HCT116 (cell line): Measurements from ENCODE around the gene ENTHD1. TPM values are rescaled to one million over a fixed set of nuclear protein-coding genes. Genes with fewer than 3 reads are reported as not detected.

ENCODE experiments used
- ATAC-seq: fragments of 200-7000 bp; cut with Tn5 transposase; 2 replicates; pipeline ENCODE4 v1.9.1; 2020; ENCODE audit warnings: mild to moderate bottlenecking, moderate library complexity
- BruUV-seq: library from RNA; stranded (reverse); fragments of 400-500 nt; replicated peaks from 2 replicates; lab custom pipeline; 2021; lab: Mats Ljungman, UMichigan
- CTCF ChIA-PET: fragments of 300-600 bp; sonication (Branson Sonifier 250); formaldehyde crosslinking; loops from one replicate; lab custom pipeline; 2021; ENCODE audit warnings: antibody characterized with exemption; lab: Charles Lee
- POLR2A ChIA-PET: fragments of 300-600, 350-600 bp; sonication (Branson Sonifier 250); formaldehyde crosslinking; loops from one replicate; lab custom pipeline; 2021; ENCODE audit warnings: antibody characterized with exemption; lab: Charles Lee
- RAD21 ChIA-PET, 2 experiments: fragments of 300-600 bp; sonication (Branson Sonifier 250); formaldehyde crosslinking; loops; one replicate each; lab custom pipeline; 2023; ENCODE audit warnings: low total read pairs in 2 of 2; ENCODE audit not compliant: uncharacterized antibody in 2 of 2, unreplicated experiment in 2 of 2, low non-redundant PET in 1 of 2; lab: Charles Lee
- DNase-seq: peaks from one replicate; pipeline ENCODE4 v3.0.0-alpha.2; 2010; ENCODE audit warnings: low read depth, low spot score
- H2AFZ ChIP-seq: fragments of 200-600 bp; shearing (Covaris generic), sonication (generic); 2 replicates; pipeline ENCODE4 v1.6.1; 2017; ENCODE audit warnings: low read depth, mixed run types, mixed read lengths, antibody characterized with exemption, low read length; ENCODE audit not compliant: poor library complexity, severe bottlenecking
- H3K27ac ChIP-seq: 2 replicates; pipeline ENCODE4 v1.5.1; 2012; ENCODE audit warnings: low read depth, low read length
- H3K27me3 ChIP-seq: fragments of 200-600 bp; sonication (generic); 2 replicates; pipeline ENCODE4 v1.6.1; 2016; ENCODE audit warnings: mixed run types, low read length, mixed read lengths; ENCODE audit not compliant: insufficient read depth
- H3K36me3 ChIP-seq, 2 experiments: fragments of 200-500 bp in 1 of 2; fragments of 200-600 bp in 1 of 2; sonication (Bioruptor generic) in 1 of 2; sonication (generic) in 1 of 2; 2 replicates each; pipeline versions ENCODE4 v1.5.1 to v1.6.1; 2014 to 2016; ENCODE audit warnings: low read length in 2 of 2, inconsistent platforms in 1 of 2, mixed read lengths in 1 of 2, mixed run types in 1 of 2; ENCODE audit not compliant: insufficient read depth in 2 of 2, control insufficient read depth in 1 of 2
- H3K4me1 ChIP-seq, 2 experiments: fragments of 200-600 bp in 1 of 2; sonication (generic) in 1 of 2; 2 replicates each; pipeline versions ENCODE4 v1.5.1 to v1.6.1; 2012 to 2017; ENCODE audit warnings: low read length in 2 of 2, inconsistent platforms in 1 of 2, mild to moderate bottlenecking in 1 of 2, mixed read lengths in 1 of 2, mixed run types in 1 of 2, moderate library complexity in 1 of 2; ENCODE audit not compliant: insufficient read depth in 2 of 2, control insufficient read depth in 1 of 2
- H3K4me2 ChIP-seq: fragments of 200-600 bp; sonication (generic); 2 replicates; pipeline ENCODE4 v1.6.1; 2017; ENCODE audit warnings: mixed run types, low read length, mixed read lengths
- H3K4me3 ChIP-seq, 2 experiments: fragments of 200-600 bp in 1 of 2; sonication (generic) in 1 of 2; replicated peaks in 1 of 2; 2 replicates each; pipeline ENCODE4 v1.5.1; 2011 to 2016; ENCODE audit warnings: low read length in 2 of 2, control low read depth in 1 of 2, low read depth in 1 of 2, mild to moderate bottlenecking in 1 of 2, mixed read lengths in 1 of 2, mixed run types in 1 of 2
- H3K79me2 ChIP-seq: fragments of 200-600 bp; sonication (generic); 2 replicates; pipeline ENCODE4 v1.6.1; 2017; ENCODE audit warnings: mild to moderate bottlenecking, mixed run types, low read length, moderate library complexity, mixed read lengths; ENCODE audit not compliant: insufficient read depth
- H3K9ac ChIP-seq: fragments of 200-600 bp; sonication (generic); 2 replicates; pipeline ENCODE4 v1.6.1; 2016; ENCODE audit warnings: low read length, mixed read lengths
- H3K9me2 ChIP-seq: fragments of 200-600 bp; sonication (generic), shearing (Covaris generic); 2 replicates; pipeline ENCODE4 v1.6.1; 2017; ENCODE audit warnings: mixed run types, mild to moderate bottlenecking, moderate library complexity; ENCODE audit not compliant: insufficient read depth
- H3K9me3 ChIP-seq, 2 experiments: fragments of 200-500 bp in 1 of 2; fragments of 200-600 bp in 1 of 2; sonication (Bioruptor generic) in 1 of 2; sonication (generic) in 1 of 2; 2 replicates each; pipeline ENCODE4 v1.6.1; 2014 to 2017; ENCODE audit warnings: low read length in 2 of 2, mixed read lengths in 2 of 2, inconsistent platforms in 1 of 2, low read depth in 1 of 2, mild to moderate bottlenecking in 1 of 2, mixed run types in 1 of 2, moderate library complexity in 1 of 2; ENCODE audit not compliant: control insufficient read depth in 1 of 2, insufficient read depth in 1 of 2
- H4K20me1 ChIP-seq: fragments of 200-600 bp; sonication (generic), shearing (Covaris generic); 2 replicates; pipeline ENCODE4 v1.6.1; 2017; ENCODE audit warnings: mixed run types, mild to moderate bottlenecking, moderate library complexity; ENCODE audit not compliant: insufficient read depth
- CEBPB ChIP-seq: IDR thresholded peaks from 2 replicates; pipeline ENCODE4 v1.6.1; 2012; ENCODE audit warnings: low read depth
- SRF ChIP-seq: IDR thresholded peaks from 2 replicates; pipeline ENCODE4 v1.6.1; 2012; ENCODE audit warnings: low read depth
- YY1 ChIP-seq: IDR thresholded peaks from 2 replicates; pipeline ENCODE4 v1.6.1; 2011; ENCODE audit warnings: low read length, low read depth, moderate library complexity, mild to moderate bottlenecking; ENCODE audit not compliant: insufficient replicate concordance; ENCODE audit errors: extremely low read depth
- intact Hi-C: fragments of 100-400 bp; cut with micrococcal nuclease; formaldehyde crosslinking; loops from 2 replicates; pipeline ENCODE4 v1.10.0; 2022
- total RNA-seq: library from RNA; stranded (reverse); gene quantifications from one replicate; pipeline ENCODE4 v1.2.1, GENCODE V29; 2021; ENCODE audit not compliant: unreplicated experiment
- TF ChIP-seq, protein P1 (sequence below): IDR thresholded peaks from 2 replicates; pipeline ENCODE4 v1.6.1; 2012; ENCODE audit warnings: low read depth
- TF ChIP-seq, protein P2 (sequence below): IDR thresholded peaks from 2 replicates; pipeline ENCODE4 v1.6.1; 2012

The ENTHD1 gene
- total RNA-seq, 1 experiment from 2014 or later = not detected

DNA sequence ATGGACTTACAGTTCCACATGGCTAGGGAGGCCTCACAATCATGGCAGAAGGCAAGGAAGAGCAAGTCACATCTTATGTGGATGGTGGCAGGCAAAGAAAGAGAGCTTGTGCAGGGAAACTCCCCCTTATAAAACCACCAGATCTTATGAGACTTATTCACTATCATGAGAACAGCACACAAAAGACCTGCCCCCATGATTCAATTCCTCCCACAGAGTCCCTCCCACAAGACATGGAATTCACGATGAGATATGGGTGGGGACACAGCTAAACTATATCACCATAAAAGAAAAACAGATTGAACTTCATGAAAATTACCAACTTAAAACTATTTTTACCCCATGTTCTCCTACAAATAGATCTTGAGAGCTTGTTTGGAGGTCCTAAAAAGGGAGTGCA lies 19.6 kb downstream of the ENTHD1 start:
- RAD21 ChIA-PET = no interaction called here
- no peak overlapping the region for H2AFZ ChIP-seq

More for the DNA sequence above, 19.6 kb downstream of the ENTHD1 start:
- Histone ChIP-seq H3K9me3 (no peaks in the 10 kb centered on the region), H3K27ac (no peak overlapping the region), H4K20me1 (no peaks in the 10 kb centered on the region; the same call in 1 of the 2 replicates), H3K27me3 (peaks cover 50% of the 10 kb centered on the region), H3K36me3 (no peaks in the 10 kb centered on the region), H3K4me3 (no peak overlapping the region), H3K9me2 (no peaks in the 10 kb centered on the region), H3K4me2 (no peak overlapping the region), H3K79me2 (no peaks in the 10 kb centered on the region), H3K4me1 (no peaks in the 10 kb centered on the region), H3K9ac (no peak overlapping the region)
- ChIA-PET CTCF (no interaction called here), POLR2A (no interaction called here)
- TF ChIP-seq SRF (no peak), YY1 (no peak), CEBPB (no peak)
- TF ChIP-seq, protein P1, sequence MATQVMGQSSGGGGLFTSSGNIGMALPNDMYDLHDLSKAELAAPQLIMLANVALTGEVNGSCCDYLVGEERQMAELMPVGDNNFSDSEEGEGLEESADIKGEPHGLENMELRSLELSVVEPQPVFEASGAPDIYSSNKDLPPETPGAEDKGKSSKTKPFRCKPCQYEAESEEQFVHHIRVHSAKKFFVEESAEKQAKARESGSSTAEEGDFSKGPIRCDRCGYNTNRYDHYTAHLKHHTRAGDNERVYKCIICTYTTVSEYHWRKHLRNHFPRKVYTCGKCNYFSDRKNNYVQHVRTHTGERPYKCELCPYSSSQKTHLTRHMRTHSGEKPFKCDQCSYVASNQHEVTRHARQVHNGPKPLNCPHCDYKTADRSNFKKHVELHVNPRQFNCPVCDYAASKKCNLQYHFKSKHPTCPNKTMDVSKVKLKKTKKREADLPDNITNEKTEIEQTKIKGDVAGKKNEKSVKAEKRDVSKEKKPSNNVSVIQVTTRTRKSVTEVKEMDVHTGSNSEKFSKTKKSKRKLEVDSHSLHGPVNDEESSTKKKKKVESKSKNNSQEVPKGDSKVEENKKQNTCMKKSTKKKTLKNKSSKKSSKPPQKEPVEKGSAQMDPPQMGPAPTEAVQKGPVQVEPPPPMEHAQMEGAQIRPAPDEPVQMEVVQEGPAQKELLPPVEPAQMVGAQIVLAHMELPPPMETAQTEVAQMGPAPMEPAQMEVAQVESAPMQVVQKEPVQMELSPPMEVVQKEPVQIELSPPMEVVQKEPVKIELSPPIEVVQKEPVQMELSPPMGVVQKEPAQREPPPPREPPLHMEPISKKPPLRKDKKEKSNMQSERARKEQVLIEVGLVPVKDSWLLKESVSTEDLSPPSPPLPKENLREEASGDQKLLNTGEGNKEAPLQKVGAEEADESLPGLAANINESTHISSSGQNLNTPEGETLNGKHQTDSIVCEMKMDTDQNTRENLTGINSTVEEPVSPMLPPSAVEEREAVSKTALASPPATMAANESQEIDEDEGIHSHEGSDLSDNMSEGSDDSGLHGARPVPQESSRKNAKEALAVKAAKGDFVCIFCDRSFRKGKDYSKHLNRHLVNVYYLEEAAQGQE = no peak
- TF ChIP-seq, protein P2, sequence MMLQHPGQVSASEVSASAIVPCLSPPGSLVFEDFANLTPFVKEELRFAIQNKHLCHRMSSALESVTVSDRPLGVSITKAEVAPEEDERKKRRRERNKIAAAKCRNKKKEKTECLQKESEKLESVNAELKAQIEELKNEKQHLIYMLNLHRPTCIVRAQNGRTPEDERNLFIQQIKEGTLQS = no peak
- ATAC-seq = no peak
- intact Hi-C loops = no loop called here
- DNase-seq = no peak
- BruUV-seq = no TSS peak
